SK-N-SH treated with all-trans-retinoic acid at 6 μM for 48 hours (cell line): ENCODE data around the gene ZBTB8B.

ENCODE experiments used
- ATAC-seq: fragments of 200-7000 bp; cut with Tn5 transposase; 3 replicates; pipeline ENCODE4 v1.9.1; 2020; ENCODE audit warnings: mild to moderate bottlenecking, moderate library complexity
- BACH2 ChIP-seq: fragments of 250-450 bp; sonication (Bioruptor Pico); IDR thresholded peaks from 2 replicates; pipeline ENCODE4 v1.9.0; 2021; ENCODE audit warnings: mild to moderate bottlenecking, borderline replicate concordance
- CREB5 ChIP-seq: fragments of 250-450 bp; sonication (Bioruptor Pico); IDR thresholded peaks from 2 replicates; pipeline ENCODE4 v1.5.1; 2020; ENCODE audit warnings: low read depth, mild to moderate bottlenecking, moderate library complexity
- CSDC2 ChIP-seq: fragments of 250-450 bp; sonication (Bioruptor Pico); IDR thresholded peaks from 2 replicates; pipeline ENCODE4 v1.5.0; 2020; ENCODE audit warnings: mild to moderate bottlenecking, moderate library complexity
- CSRNP3 ChIP-seq: fragments of 250-450 bp; sonication (Bioruptor Pico); IDR thresholded peaks from 2 replicates; pipeline ENCODE4 v1.5.1; 2021; ENCODE audit warnings: mild to moderate bottlenecking, moderate library complexity
- ESRRG ChIP-seq: fragments of 250-450 bp; sonication (Bioruptor Pico); IDR thresholded peaks from 2 replicates; pipeline ENCODE4 v1.6.1; 2021; ENCODE audit warnings: mild to moderate bottlenecking
- GLIS3 ChIP-seq: fragments of 250-450 bp; sonication (Bioruptor Pico); IDR thresholded peaks from 2 replicates; pipeline ENCODE4 v1.5.0; 2020; ENCODE audit warnings: mild to moderate bottlenecking, moderate library complexity
- ISL1 ChIP-seq: fragments of 250-450 bp; sonication (Bioruptor Pico); IDR thresholded peaks from 2 replicates; pipeline ENCODE4 v2.1.2; 2022; ENCODE audit warnings: mild to moderate bottlenecking, moderate library complexity
- OSR1 ChIP-seq: fragments of 250-450 bp; sonication (Bioruptor Pico); IDR thresholded peaks from 2 replicates; pipeline ENCODE4 v1.8.0; 2022; ENCODE audit warnings: moderate library complexity, mild to moderate bottlenecking, inconsistent platforms
- PATZ1 ChIP-seq: fragments of 250-450 bp; sonication (Bioruptor Pico); IDR thresholded peaks from 2 replicates; pipeline ENCODE4 v1.8.0; 2020; ENCODE audit warnings: mild to moderate bottlenecking, moderate library complexity, borderline replicate concordance
- POU6F1 ChIP-seq: fragments of 250-450 bp; sonication (Bioruptor Pico); IDR thresholded peaks from 2 replicates; pipeline ENCODE4 v1.8.0; 2021; ENCODE audit warnings: low read depth, mild to moderate bottlenecking, moderate library complexity, borderline replicate concordance
- PPARA ChIP-seq: fragments of 250-450 bp; sonication (Bioruptor Pico); IDR thresholded peaks from 2 replicates; pipeline ENCODE4 v1.5.0; 2020; ENCODE audit warnings: mild to moderate bottlenecking, borderline replicate concordance
- RARB ChIP-seq: fragments of 250-450 bp; sonication (Bioruptor Pico); IDR thresholded peaks from 2 replicates; pipeline ENCODE4 v1.8.0; 2021; ENCODE audit warnings: mild to moderate bottlenecking, moderate library complexity
- SNAI2 ChIP-seq: fragments of 250-450 bp; sonication (Bioruptor Pico); IDR thresholded peaks from 2 replicates; pipeline ENCODE4 v1.5.0; 2020; ENCODE audit warnings: mild to moderate bottlenecking, moderate library complexity
- TCF4 ChIP-seq: fragments of 250-450 bp; sonication (Bioruptor Pico); IDR thresholded peaks from 2 replicates; pipeline ENCODE4 v1.8.0; 2021; ENCODE audit warnings: mild to moderate bottlenecking, moderate library complexity, borderline replicate concordance
- TOX ChIP-seq: fragments of 250-450 bp; sonication (Bioruptor Pico); IDR thresholded peaks from 2 replicates; pipeline ENCODE4 v1.8.0; 2021; ENCODE audit warnings: mild to moderate bottlenecking, moderate library complexity, borderline replicate concordance
- TSHZ2 ChIP-seq: fragments of 250-450 bp; sonication (Bioruptor Pico); IDR thresholded peaks from 2 replicates; pipeline ENCODE4 v1.5.0; 2020; ENCODE audit warnings: mild to moderate bottlenecking, moderate library complexity
- ZC3H10 ChIP-seq: fragments of 250-450 bp; sonication (Bioruptor Pico); IDR thresholded peaks from 2 replicates; pipeline ENCODE4 v1.5.1; 2021; ENCODE audit warnings: mild to moderate bottlenecking, moderate library complexity
- ZFP3 ChIP-seq: fragments of 250-450 bp; sonication (Bioruptor Pico); IDR thresholded peaks from 2 replicates; pipeline ENCODE4 v1.5.0; 2020; ENCODE audit warnings: mild to moderate bottlenecking, moderate library complexity
- ZFP30 ChIP-seq: fragments of 450-650 bp; formaldehyde crosslinking; IDR thresholded peaks from 2 replicates; pipeline ENCODE4 v1.5.0; 2022; ENCODE audit warnings: mild to moderate bottlenecking, moderate library complexity
- ZNF565 ChIP-seq: fragments of 450-650 bp; formaldehyde crosslinking; conservative IDR thresholded peaks from 2 replicates; pipeline ENCODE4 v1.5.0; 2020; ENCODE audit warnings: low read depth, mild to moderate bottlenecking, moderate library complexity
- ZNF70 ChIP-seq: fragments of 450-650 bp; formaldehyde crosslinking; IDR thresholded peaks from 2 replicates; pipeline ENCODE4 v1.5.0; 2020; ENCODE audit warnings: mild to moderate bottlenecking, moderate library complexity
- ZNF8 ChIP-seq: fragments of 450-650 bp; formaldehyde crosslinking; IDR thresholded peaks from 2 replicates; pipeline ENCODE4 v1.5.0; 2020; ENCODE audit warnings: mild to moderate bottlenecking, moderate library complexity

ZBTB8B gene

GRCh38 chr1:32507021-32507420 is 42.1 kb downstream of the ZBTB8B start:
- no peak for ATAC-seq
- TF ChIP-seq ZFP30 (CRISPR knock-in tag), result no peak
- no peak for TF ChIP-seq RARB (CRISPR knock-in tag)
- no peak for TF ChIP-seq PPARA (CRISPR knock-in tag)
- no peak for TF ChIP-seq TSHZ2 (CRISPR knock-in tag)
- TF ChIP-seq OSR1 (CRISPR knock-in tag), result no peak
- TF ChIP-seq ISL1, result no peak
- TF ChIP-seq CSRNP3, result no peak
- no peak for TF ChIP-seq ZNF8 (CRISPR knock-in tag)
- no peak for TF ChIP-seq CREB5 (CRISPR knock-in tag)
- no peak for TF ChIP-seq ESRRG (CRISPR knock-in tag)
- TF ChIP-seq PATZ1 (CRISPR knock-in tag), result no peak
- no peak for TF ChIP-seq SNAI2 (CRISPR knock-in tag)
- TF ChIP-seq TOX (CRISPR knock-in tag), result no peak
- no peak for TF ChIP-seq ZFP3 (CRISPR knock-in tag)
- no peak for TF ChIP-seq GLIS3
- TF ChIP-seq CSDC2 (CRISPR knock-in tag), result no peak
- no peak for TF ChIP-seq ZNF565 (CRISPR knock-in tag)
- TF ChIP-seq ZC3H10 (CRISPR knock-in tag), result no peak
- TF ChIP-seq TCF4 (CRISPR knock-in tag), result no peak

- ATAC-seq, result no peak
Measured at GRCh38 chr1:32508761-32509160, 43.9 kb downstream of the ZBTB8B start.

More at GRCh38 chr1:32508761-32509160, 43.9 kb downstream of the ZBTB8B start:
- TF ChIP-seq ZFP30 (CRISPR knock-in tag) (no peak), ZNF70 (CRISPR knock-in tag) (no peak), BACH2 (no peak), ISL1 (no peak), RARB (CRISPR knock-in tag) (no peak), ZNF565 (CRISPR knock-in tag) (no peak), ZFP3 (CRISPR knock-in tag) (no peak), ZNF8 (CRISPR knock-in tag) (no peak), TSHZ2 (CRISPR knock-in tag) (no peak), POU6F1 (CRISPR knock-in tag) (no peak), ESRRG (CRISPR knock-in tag) (no peak)
